Neural cell (in vitro differentiated cells): Measurements from ENCODE around the gene RGS6. TPM values are rescaled to one million over a fixed set of nuclear protein-coding genes. Genes with fewer than 3 reads are reported as not detected.

ENCODE experiments used
- H2AFZ ChIP-seq: fragments of 200-600, 300-800 bp; sonication (generic), shearing (Covaris generic); 2 replicates; pipeline ENCODE4 v1.6.0; 2014; ENCODE audit warnings: low read depth, mild to moderate bottlenecking, antibody characterized with exemption, low read length, moderate library complexity
- H3F3A ChIP-seq: fragments of 200-600 bp; shearing (Covaris generic); 2 replicates; pipeline ENCODE4 v1.6.1; 2016; ENCODE audit warnings: mild to moderate bottlenecking, moderate library complexity, mixed read lengths, antibody characterized with exemption, low read length; ENCODE audit not compliant: insufficient read depth, poor library complexity, severe bottlenecking
- H3K27ac ChIP-seq: fragments of 200-600, 300-800 bp; sonication (generic), shearing (Covaris generic); 2 replicates; pipeline ENCODE4 v1.5.1; 2014; ENCODE audit warnings: mild to moderate bottlenecking, low read length, moderate library complexity
- H3K27me3 ChIP-seq: fragments of 300-800, 200-600 bp; sonication (generic), shearing (Covaris generic); 2 replicates; pipeline ENCODE4 v1.6.0; 2014; ENCODE audit warnings: mild to moderate bottlenecking, low read depth, low read length, moderate library complexity; ENCODE audit not compliant: insufficient read depth
- H3K36me3 ChIP-seq: fragments of 300-800, 200-600 bp; sonication (generic), shearing (Covaris generic); 2 replicates; pipeline ENCODE4 v1.5.1; 2014; ENCODE audit warnings: mild to moderate bottlenecking, antibody characterized with exemption, low read length, moderate library complexity; ENCODE audit not compliant: insufficient read depth
- H3K4me2 ChIP-seq: fragments of 300-800, 200-600 bp; sonication (generic), shearing (Covaris generic); 2 replicates; pipeline ENCODE4 v1.6.0; 2014; ENCODE audit warnings: mild to moderate bottlenecking, low read length
- H3K4me3 ChIP-seq: fragments of 300-800, 200-600 bp; sonication (generic), shearing (Covaris generic); 2 replicates; pipeline ENCODE4 v1.5.1; 2014; ENCODE audit warnings: mild to moderate bottlenecking, low read length, moderate library complexity
- H3K79me2 ChIP-seq: fragments of 200-600 bp; shearing (Covaris generic); replicated peaks from 2 replicates; pipeline ENCODE4 v1.6.0; 2014; ENCODE audit warnings: mild to moderate bottlenecking, low read length, moderate library complexity; ENCODE audit not compliant: insufficient read depth
- H3K9ac ChIP-seq: fragments of 300-800, 200-600 bp; sonication (generic), shearing (Covaris generic); 2 replicates; pipeline ENCODE4 v1.6.1; 2016; ENCODE audit warnings: mild to moderate bottlenecking, low read length, mixed read lengths
- H3K9me2 ChIP-seq: fragments of 200-600 bp; shearing (Covaris generic); 2 replicates; pipeline ENCODE4 v1.6.1; 2016; ENCODE audit warnings: mild to moderate bottlenecking, low read length, mixed read lengths; ENCODE audit not compliant: insufficient read depth
- H3K9me3 ChIP-seq: fragments of 200-600, 300-800 bp; sonication (generic), shearing (Covaris generic); 2 replicates; pipeline ENCODE4 v1.6.1; 2016; ENCODE audit warnings: mild to moderate bottlenecking, mixed run types, low read length, moderate library complexity, mixed read lengths
- H4K20me1 ChIP-seq: fragments of 200-600 bp; shearing (Covaris generic); 2 replicates; pipeline ENCODE4 v1.6.1; 2016; ENCODE audit warnings: mild to moderate bottlenecking, mixed run types; ENCODE audit not compliant: insufficient read depth
- CTCF ChIP-seq: fragments of 450-650 bp; IDR thresholded peaks from 2 replicates; pipeline ENCODE4 v1.5.1; 2014; ENCODE audit warnings: antibody characterized with exemption, mild to moderate bottlenecking, moderate library complexity; ENCODE audit not compliant: poor library complexity, severe bottlenecking
- EP300 ChIP-seq: fragments of 450-650 bp; conservative IDR thresholded peaks from 2 replicates; pipeline ENCODE4 v1.6.1; 2014; ENCODE audit warnings: antibody characterized with exemption, mild to moderate bottlenecking, moderate library complexity; ENCODE audit not compliant: poor library complexity, severe bottlenecking
- EZH2 ChIP-seq: fragments of 200-600, 300-800 bp; shearing (Covaris generic), sonication (generic); IDR thresholded peaks from 2 replicates; pipeline ENCODE4 v1.6.1; 2014; ENCODE audit warnings: antibody characterized with exemption, low read length, borderline replicate concordance, mild to moderate bottlenecking; ENCODE audit not compliant: insufficient read depth, poor library complexity, severe bottlenecking
- MXI1 ChIP-seq: fragments of 450-650 bp; conservative IDR thresholded peaks from 2 replicates; pipeline ENCODE4 v1.6.1; 2014; ENCODE audit warnings: antibody characterized with exemption, mild to moderate bottlenecking; ENCODE audit not compliant: poor library complexity, severe bottlenecking
- POLR2AphosphoS5 ChIP-seq: IDR thresholded peaks from 2 replicates; pipeline ENCODE4 v1.6.1; 2012
- SMC3 ChIP-seq: fragments of 450-650 bp; conservative IDR thresholded peaks from 2 replicates; pipeline ENCODE4 v1.6.1; 2014; ENCODE audit warnings: antibody characterized with exemption, mild to moderate bottlenecking, moderate library complexity; ENCODE audit not compliant: poor library complexity
- TAF1 ChIP-seq: IDR thresholded peaks from 2 replicates; pipeline ENCODE4 v1.6.1; 2012; ENCODE audit warnings: low read depth
- polyA plus RNA-seq: library from polyadenylated mRNA; depleted of rRNA; stranded (reverse); fragments of >200 nt; gene quantifications from 2 replicates; pipeline ENCODE4 v1.2.3, GENCODE V29; 2014
- TF ChIP-seq, protein P1 (sequence below): IDR thresholded peaks from 2 replicates; pipeline ENCODE4 v1.6.1; 2012; ENCODE audit warnings: borderline replicate concordance

RGS6 gene
- polyA plus RNA-seq, 1 donor from 2014 or later: 7.3 TPM

DNA sequence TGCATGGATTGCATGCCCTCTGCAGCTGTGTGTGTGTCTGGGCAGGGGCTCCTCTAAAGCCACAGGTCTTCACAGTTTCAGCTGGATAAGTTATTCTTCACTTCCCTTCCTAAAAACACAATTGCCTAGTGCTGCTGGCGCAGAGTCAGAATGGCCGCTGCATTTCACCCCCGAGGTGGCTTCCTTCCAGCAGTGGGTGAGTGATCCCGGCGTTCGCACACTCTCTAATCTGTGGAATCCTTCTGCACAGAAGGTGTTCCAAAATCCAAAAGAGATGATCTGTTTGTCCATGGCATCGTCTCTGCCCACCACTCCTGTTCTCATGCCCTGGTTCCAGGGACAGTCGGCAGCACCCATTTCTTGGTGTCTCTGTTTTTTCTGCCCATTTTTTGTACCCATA is 620.9 kb downstream of the RGS6 start:
- H3K9ac ChIP-seq: no peak overlapping the region
- no peaks in the 10 kb centered on the region for H3K79me2 ChIP-seq
- no peaks in the 10 kb centered on the region for H3K9me3 ChIP-seq
- no peaks in the 10 kb centered on the region for H3K36me3 ChIP-seq
- H3F3A ChIP-seq: no peaks in the 10 kb centered on the region
- TF ChIP-seq TAF1: no peak
- TF ChIP-seq EZH2: no peak
- no peak for TF ChIP-seq POLR2AphosphoS5
- H4K20me1 ChIP-seq: no peaks in the 10 kb centered on the region
- no peaks in the 10 kb centered on the region for H3K27me3 ChIP-seq
- H3K4me2 ChIP-seq: no peak overlapping the region
- H3K9me2 ChIP-seq: no peaks in the 10 kb centered on the region
- no peak overlapping the region for H3K27ac ChIP-seq
- no peak overlapping the region for H3K4me3 ChIP-seq
- no peak overlapping the region for H2AFZ ChIP-seq

DNA sequence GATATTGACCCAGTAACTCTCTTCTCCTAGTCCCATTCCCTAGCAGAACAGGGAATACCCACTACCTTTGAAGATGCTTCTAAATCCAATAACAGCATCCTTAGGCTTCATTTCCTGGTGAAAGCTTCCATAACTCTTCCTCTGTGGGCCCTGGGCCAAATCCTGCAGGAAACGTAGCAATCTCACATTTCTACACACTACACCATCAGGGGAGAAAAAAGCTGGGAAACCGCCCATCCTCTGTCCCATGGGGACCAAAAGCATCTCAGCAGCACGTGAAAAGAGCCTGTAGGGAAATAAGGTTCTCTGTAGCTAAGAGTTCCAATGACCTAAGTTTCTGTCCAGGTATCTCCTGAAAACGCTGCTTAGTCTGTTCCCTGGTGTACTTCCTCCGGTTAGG is 621.4 kb downstream of the RGS6 start:
- H3K9ac ChIP-seq: no peak overlapping the region
- H3K36me3 ChIP-seq: no peaks in the 10 kb centered on the region
- no peaks in the 10 kb centered on the region for H3K27me3 ChIP-seq
- no peaks in the 10 kb centered on the region for H4K20me1 ChIP-seq
- no peak overlapping the region for H3K27ac ChIP-seq
- no peaks in the 10 kb centered on the region for H3K9me2 ChIP-seq
- H3K4me2 ChIP-seq: no peak overlapping the region
- no peak overlapping the region for H2AFZ ChIP-seq
- no peak overlapping the region for H3K4me3 ChIP-seq
- H3K79me2 ChIP-seq: no peaks in the 10 kb centered on the region
- no peaks in the 10 kb centered on the region for H3K9me3 ChIP-seq
- TF ChIP-seq, protein P1, sequence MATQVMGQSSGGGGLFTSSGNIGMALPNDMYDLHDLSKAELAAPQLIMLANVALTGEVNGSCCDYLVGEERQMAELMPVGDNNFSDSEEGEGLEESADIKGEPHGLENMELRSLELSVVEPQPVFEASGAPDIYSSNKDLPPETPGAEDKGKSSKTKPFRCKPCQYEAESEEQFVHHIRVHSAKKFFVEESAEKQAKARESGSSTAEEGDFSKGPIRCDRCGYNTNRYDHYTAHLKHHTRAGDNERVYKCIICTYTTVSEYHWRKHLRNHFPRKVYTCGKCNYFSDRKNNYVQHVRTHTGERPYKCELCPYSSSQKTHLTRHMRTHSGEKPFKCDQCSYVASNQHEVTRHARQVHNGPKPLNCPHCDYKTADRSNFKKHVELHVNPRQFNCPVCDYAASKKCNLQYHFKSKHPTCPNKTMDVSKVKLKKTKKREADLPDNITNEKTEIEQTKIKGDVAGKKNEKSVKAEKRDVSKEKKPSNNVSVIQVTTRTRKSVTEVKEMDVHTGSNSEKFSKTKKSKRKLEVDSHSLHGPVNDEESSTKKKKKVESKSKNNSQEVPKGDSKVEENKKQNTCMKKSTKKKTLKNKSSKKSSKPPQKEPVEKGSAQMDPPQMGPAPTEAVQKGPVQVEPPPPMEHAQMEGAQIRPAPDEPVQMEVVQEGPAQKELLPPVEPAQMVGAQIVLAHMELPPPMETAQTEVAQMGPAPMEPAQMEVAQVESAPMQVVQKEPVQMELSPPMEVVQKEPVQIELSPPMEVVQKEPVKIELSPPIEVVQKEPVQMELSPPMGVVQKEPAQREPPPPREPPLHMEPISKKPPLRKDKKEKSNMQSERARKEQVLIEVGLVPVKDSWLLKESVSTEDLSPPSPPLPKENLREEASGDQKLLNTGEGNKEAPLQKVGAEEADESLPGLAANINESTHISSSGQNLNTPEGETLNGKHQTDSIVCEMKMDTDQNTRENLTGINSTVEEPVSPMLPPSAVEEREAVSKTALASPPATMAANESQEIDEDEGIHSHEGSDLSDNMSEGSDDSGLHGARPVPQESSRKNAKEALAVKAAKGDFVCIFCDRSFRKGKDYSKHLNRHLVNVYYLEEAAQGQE: no peak
- TF ChIP-seq TAF1 (no peak), EZH2 (no peak), CTCF (no peak)
- H3F3A ChIP-seq: no peaks in the 10 kb centered on the region

- TF ChIP-seq MXI1 (no peak), EP300 (no peak), CTCF (no peak), SMC3 (no peak)
- TF ChIP-seq, protein P1: no peak
- Histone ChIP-seq H4K20me1 (no peaks in the 10 kb centered on the region), H3F3A (no peaks in the 10 kb centered on the region), H2AFZ (no peak overlapping the region), H3K36me3 (no peaks in the 10 kb centered on the region), H3K27me3 (no peaks in the 10 kb centered on the region), H3K9ac (no peak overlapping the region), H3K9me3 (no peaks in the 10 kb centered on the region), H3K79me2 (no peaks in the 10 kb centered on the region), H3K9me2 (no peaks in the 10 kb centered on the region), H3K27ac (no peak overlapping the region), H3K4me2 (no peak overlapping the region), H3K4me3 (no peak overlapping the region)
These were observed 622.2 kb downstream of the RGS6 start for GRCh38 chr14:72554401-72554800.
